NB4 (cell line): ENCODE measurements around the gene P2RX6.

Experiments
- DNase-seq: peaks from one replicate; pipeline ENCODE4 v3.0.0; 2010; ENCODE audit warnings: low read depth
- H3K4me3 ChIP-seq: one replicate; pipeline ENCODE4 v1.5.1; 2011; ENCODE audit warnings: mild to moderate bottlenecking, low read depth, low read length, moderate library complexity
- MYC ChIP-seq: IDR thresholded peaks from 2 replicates; pipeline ENCODE4 v1.6.1; 2011; ENCODE audit warnings: low read depth, low read length
- POLR2A ChIP-seq: IDR thresholded peaks from 2 replicates; pipeline ENCODE4 v1.6.1; 2011; ENCODE audit warnings: mild to moderate bottlenecking; ENCODE audit not compliant: insufficient read length; ENCODE audit errors: extremely low read depth
- TF ChIP-seq, protein P1 (sequence below): IDR thresholded peaks from 2 replicates; pipeline ENCODE4 v1.6.1; 2011; ENCODE audit warnings: low read depth, low read length
- TF ChIP-seq, protein P2 (sequence below): IDR thresholded peaks from one replicate; pipeline ENCODE4 v1.5.1; 2012; ENCODE audit warnings: low read depth, low read length

The P2RX6 gene

DNA sequence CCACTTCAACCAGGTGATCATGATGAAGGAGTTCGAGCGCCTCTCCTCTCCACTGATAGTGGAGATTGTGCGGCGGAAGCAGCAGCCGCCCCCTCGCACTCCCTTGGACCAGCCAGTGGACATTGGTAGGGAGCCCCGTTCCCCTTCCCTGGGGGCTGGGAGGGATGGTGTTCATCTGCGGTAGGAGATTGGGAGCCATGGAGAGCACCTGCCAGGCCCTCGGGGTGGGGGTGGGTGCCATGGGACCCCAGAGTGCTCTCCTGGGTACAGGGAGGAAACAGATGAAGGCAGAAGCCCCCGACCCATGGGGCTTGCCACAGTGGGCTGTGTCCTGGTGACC is 20.1 kb upstream of the P2RX6 start:
- no peak for DNase-seq
- no peak overlapping the region for H3K4me3 ChIP-seq
- TF ChIP-seq POLR2A (no peak), MYC (no peak)
- TF ChIP-seq, protein P1, sequence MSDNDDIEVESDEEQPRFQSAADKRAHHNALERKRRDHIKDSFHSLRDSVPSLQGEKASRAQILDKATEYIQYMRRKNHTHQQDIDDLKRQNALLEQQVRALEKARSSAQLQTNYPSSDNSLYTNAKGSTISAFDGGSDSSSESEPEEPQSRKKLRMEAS: no peak
- TF ChIP-seq, protein P2, sequence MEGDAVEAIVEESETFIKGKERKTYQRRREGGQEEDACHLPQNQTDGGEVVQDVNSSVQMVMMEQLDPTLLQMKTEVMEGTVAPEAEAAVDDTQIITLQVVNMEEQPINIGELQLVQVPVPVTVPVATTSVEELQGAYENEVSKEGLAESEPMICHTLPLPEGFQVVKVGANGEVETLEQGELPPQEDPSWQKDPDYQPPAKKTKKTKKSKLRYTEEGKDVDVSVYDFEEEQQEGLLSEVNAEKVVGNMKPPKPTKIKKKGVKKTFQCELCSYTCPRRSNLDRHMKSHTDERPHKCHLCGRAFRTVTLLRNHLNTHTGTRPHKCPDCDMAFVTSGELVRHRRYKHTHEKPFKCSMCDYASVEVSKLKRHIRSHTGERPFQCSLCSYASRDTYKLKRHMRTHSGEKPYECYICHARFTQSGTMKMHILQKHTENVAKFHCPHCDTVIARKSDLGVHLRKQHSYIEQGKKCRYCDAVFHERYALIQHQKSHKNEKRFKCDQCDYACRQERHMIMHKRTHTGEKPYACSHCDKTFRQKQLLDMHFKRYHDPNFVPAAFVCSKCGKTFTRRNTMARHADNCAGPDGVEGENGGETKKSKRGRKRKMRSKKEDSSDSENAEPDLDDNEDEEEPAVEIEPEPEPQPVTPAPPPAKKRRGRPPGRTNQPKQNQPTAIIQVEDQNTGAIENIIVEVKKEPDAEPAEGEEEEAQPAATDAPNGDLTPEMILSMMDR: no peak

DNA sequence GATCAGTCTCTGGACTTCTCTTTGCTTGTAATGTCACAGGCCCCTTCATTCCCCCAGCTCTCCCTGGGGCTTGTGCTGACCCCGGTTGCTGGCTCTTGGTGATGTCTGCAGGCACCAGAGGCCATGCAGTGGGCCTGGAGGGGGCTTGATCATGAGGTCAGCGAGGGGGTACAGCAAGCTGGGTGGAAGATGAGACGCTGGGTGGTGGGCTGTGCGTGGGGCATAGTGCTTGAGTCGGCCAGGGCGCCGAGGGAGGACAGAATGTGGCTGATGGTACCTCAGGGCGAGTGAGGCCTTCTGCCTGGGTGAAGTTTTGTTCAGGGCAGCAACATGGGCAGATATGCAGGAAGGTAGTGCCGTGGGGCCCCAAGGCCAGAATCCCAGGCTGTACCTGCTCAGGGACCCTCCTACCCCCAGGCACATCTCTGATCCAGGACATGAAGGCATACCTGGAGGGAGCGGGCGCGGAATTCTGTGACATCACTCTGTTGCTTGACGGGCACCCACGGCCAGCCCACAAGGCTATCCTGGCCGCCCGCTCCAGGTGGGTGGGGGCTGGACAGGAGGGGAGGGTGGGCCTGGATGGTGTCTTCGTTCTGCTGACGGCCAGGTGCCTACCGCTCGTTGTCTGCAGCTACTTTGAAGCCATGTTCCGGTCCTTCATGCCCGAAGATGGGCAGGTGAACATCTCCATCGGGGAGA is 19.5 kb upstream of the P2RX6 start:
- TF ChIP-seq, protein P2: no peak
- TF ChIP-seq MYC: no peak
- TF ChIP-seq, protein P1: no peak
- no peak overlapping the region for H3K4me3 ChIP-seq
- DNase-seq: no peak

DNA sequence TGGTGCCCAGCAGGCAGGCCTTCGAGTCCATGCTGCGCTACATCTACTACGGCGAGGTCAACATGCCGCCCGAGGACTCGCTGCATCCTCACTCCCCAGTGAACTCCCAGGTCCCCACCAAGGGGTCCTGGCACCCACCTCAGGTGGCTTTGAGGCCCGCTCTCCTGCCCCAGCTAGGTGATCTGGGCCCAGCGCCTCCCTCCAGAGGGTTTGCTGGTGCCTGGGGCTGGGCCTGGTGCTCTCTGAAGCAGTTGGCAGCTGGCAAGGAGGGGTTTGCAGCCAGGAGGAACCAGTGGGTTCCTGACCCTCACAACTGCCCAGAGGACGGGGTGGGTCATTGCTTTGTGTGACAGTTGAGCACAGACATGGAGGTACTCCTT is 18.9 kb upstream of the P2RX6 start:
- DNase-seq: no peak
- TF ChIP-seq POLR2A (no peak), MYC (no peak)
- TF ChIP-seq, protein P1: no peak
- TF ChIP-seq, protein P2: no peak
- no peak overlapping the region for H3K4me3 ChIP-seq

DNA sequence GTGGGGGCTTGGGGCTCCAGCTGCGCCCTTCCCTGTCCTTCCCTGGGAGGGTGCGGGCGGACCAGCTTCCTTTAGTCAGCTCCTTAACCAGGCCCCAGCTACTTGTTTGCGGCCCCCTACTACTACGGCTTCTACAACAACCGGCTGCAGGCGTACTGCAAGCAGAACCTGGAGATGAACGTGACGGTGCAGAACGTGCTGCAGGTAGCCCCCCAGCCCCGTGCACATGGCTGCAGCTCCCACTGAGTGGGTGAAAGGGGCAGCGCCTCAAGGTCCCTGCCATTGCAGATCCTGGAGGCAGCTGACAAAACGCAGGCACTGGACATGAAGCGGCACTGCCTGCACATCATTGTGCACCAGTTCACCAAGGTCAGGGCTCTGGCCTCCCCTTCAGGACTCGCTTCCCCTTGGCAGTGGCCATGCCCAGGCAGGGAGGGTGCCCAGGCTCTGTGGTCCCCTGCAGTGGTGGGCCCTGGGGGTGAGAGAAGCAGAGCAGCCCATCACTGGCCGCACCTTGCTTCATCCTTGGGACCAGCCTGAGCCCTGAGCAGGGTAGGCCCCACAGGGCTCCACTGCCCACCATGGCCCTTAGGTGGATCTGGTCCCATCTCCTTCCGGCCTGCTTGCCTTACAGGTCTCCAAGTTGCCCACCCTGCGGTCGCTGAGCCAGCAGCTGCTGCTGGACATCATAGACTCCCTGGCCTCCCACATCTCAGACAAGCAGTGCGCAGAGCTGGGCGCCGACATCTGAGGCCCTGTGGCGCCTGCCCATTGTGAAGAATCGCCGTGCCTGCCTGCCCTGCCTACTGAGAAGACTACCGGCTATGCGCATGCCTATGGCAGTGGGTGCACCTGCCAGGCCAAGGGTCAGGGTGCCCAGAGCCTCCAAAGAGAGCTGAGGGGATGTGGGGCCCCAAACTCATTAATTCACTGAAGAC is 18.1 kb upstream of the P2RX6 start:
- TF ChIP-seq, protein P1: no peak
- no peak overlapping the region for H3K4me3 ChIP-seq
- DNase-seq: no peak

DNA sequence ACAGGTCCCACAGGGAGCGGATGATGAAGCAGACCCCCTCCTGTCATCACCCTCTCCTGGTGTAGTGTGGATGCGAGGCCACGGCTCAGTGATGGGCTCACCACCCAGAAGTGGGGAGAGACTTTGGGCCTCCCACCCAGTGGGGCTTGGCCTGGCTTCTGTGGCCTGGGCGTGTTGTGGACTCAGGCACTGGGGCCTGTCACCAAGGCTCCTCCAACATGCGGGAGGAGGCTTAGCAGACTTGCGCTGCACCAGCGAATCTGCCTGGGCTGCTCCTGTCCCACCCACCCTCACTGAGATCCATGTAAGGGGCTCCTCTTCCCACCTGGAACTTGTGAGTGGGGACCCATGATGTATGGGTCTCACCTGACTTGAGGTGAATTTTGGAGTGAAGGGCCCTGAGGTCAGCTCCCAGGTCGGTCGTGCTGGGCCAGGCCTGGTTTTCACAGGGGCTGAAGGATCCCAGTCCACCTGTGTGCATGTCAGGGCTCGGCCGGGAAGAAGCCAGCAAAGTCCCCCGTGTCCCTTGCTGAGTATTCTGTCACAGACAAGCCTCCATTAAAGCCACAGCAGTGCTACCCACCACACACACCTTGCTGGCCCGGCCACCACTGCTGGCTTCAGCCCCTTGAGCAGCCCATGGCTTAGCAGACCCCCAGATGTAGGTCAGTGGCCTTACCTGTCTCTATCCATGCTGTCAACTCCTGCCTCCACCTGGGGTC is 17.3 kb upstream of the P2RX6 start:
- no peak overlapping the region for H3K4me3 ChIP-seq
- TF ChIP-seq POLR2A (no peak), MYC (no peak)
- TF ChIP-seq, protein P1: no peak
- TF ChIP-seq, protein P2: no peak
- DNase-seq: no peak
